ENCODE measurements around the gene CPPED1. TPM values are rescaled to one million over a fixed set of nuclear protein-coding genes. Genes with fewer than 3 reads are reported as not detected.

The CPPED1 gene
- total and polyA plus RNA-seq, 2 experiments from 2014 or later = 6.2 to 7.3 TPM

GRCh38 chr16:12697437-12697836 lies 106.2 kb downstream of the CPPED1 start (continued):
- TF ChIP-seq ZNF462 (CRISPR knock-in tag; IDR thresholded peaks at IDR 0.05) = no peak
- TF ChIP-seq NANOG (IDR thresholded peaks at IDR 0.05; ENCODE audit: borderline replicate concordance) = no peak
- no peak for TF ChIP-seq CTCF (conservative IDR thresholded peaks at IDR 0.05; ENCODE audit: low read depth in 2 of 2)
- no peak for TF ChIP-seq EZH2 (IDR thresholded peaks at IDR 0.05; ENCODE audit: low read depth, unreplicated experiment)
- TF ChIP-seq ETS1 (IDR thresholded peaks at IDR 0.05) = no peak
- TF ChIP-seq JUNB (IDR thresholded peaks at IDR 0.05; ENCODE audit: unreplicated experiment) = no peak
- no peak for TF ChIP-seq ZNF114 (CRISPR knock-in tag; IDR thresholded peaks at IDR 0.05)
- no peak for TF ChIP-seq ZNF331 (CRISPR knock-in tag; IDR thresholded peaks at IDR 0.05; ENCODE audit: low read depth)

Data from GM23338 (cell line).